AG04449 (cell line): ENCODE data around the gene RAB31.

Source experiments
- CTCF ChIA-PET: fragments of 350-600 bp; formaldehyde crosslinking; extraction: SDS; loops from one replicate; lab custom pipeline; 2021; ENCODE audit warnings: antibody characterized with exemption; lab: Yijun Ruan, JAX
- POLR2A ChIA-PET: fragments of 400-600, 350-600 bp; formaldehyde crosslinking; extraction: SDS; loops from one replicate; lab custom pipeline; 2020; ENCODE audit warnings: antibody characterized with exemption, inconsistent platforms; lab: Yijun Ruan, JAX
- DNase-seq: peaks from one replicate; pipeline ENCODE4 v3.0.0-alpha.2; 2010; ENCODE audit warnings: low read depth, low spot score
- H3K4me3 ChIP-seq: 2 replicates; pipeline ENCODE4 v1.5.1; 2011; ENCODE audit warnings: low read depth, mild to moderate bottlenecking, control low read depth, low read length
- TF ChIP-seq, protein P1 (sequence below): IDR thresholded peaks from one replicate; pipeline ENCODE4 v1.5.1; 2011; ENCODE audit warnings: mild to moderate bottlenecking, moderate library complexity, low read length, control low read depth, inconsistent platforms; ENCODE audit not compliant: insufficient read depth; ENCODE audit errors: missing control alignments

RAB31 gene

DNA sequence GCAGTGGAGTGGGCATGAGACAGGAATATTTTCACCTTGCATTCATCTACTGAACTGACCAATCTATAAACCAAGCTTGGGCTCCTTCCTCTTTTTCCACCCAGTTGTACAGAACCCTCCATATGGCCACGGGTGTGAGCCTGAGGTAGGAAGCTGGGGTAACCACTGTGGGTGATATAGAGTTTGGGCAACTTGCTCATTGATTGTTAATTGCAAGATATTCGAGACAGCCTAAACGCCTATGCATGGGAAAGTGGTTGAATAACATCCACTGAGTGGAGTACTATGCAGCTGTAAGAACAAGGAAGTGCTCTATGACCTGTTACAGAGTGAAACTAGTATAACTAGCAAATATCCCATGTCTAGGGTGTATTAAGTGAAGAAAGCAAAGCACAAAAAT lies 198.4 kb downstream of the RAB31 start:
- DNase-seq = no peak
- TF ChIP-seq, protein P1, sequence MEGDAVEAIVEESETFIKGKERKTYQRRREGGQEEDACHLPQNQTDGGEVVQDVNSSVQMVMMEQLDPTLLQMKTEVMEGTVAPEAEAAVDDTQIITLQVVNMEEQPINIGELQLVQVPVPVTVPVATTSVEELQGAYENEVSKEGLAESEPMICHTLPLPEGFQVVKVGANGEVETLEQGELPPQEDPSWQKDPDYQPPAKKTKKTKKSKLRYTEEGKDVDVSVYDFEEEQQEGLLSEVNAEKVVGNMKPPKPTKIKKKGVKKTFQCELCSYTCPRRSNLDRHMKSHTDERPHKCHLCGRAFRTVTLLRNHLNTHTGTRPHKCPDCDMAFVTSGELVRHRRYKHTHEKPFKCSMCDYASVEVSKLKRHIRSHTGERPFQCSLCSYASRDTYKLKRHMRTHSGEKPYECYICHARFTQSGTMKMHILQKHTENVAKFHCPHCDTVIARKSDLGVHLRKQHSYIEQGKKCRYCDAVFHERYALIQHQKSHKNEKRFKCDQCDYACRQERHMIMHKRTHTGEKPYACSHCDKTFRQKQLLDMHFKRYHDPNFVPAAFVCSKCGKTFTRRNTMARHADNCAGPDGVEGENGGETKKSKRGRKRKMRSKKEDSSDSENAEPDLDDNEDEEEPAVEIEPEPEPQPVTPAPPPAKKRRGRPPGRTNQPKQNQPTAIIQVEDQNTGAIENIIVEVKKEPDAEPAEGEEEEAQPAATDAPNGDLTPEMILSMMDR = no peak
- no peak overlapping the region for H3K4me3 ChIP-seq
- ChIA-PET POLR2A (no interaction called here), CTCF (interaction anchor here (1.2 kb wide), 1 partner anchor 135 kb away, joined by 3 read pairs; no protein-coding TSS in a partner anchor)

DNA sequence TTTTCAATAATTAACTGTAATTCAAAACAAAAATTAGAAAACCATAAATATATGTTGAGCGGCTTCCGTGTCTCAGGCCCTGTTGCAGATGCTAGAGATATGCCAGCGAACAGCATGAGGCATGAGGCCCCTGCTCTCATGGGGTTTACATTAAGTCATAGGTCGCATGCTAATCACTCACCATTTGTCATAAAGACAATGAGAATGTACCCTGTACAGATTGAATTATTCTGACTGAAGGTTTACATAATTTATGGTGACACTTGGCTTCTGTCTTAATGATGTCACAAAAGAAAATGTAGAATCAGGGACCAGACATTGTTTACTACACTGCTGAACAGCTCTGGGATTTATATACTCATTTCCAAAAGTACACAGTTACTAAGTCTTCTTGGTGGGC lies 199.8 kb downstream of the RAB31 start:
- H3K4me3 ChIP-seq = no peak overlapping the region
- POLR2A ChIA-PET = no interaction called here
- TF ChIP-seq, protein P1 = no peak
- DNase-seq = no peak
- CTCF ChIA-PET = no interaction called here

DNA sequence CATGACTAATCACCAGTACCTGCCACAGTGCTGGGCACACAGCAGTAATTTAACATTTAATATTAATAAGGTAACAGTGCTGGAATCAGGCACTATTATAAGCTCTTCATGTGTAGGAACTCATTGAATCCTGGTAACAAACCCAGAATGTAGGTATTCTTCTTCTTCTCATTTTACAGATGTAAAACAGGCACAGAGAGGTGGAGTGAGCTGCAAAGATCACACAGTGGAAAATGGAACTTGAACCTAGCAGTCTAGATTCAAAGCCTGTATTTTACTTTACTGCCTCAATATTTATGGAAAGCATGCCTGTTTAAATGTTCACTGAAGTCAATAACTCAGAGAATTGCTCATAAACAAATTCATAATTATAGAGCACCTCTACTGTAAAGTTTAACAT lies 202.0 kb downstream of the RAB31 start:
- TF ChIP-seq, protein P1 = no peak
- DNase-seq = no peak
- ChIA-PET POLR2A (no interaction called here), CTCF (no interaction called here)
- no peak overlapping the region for H3K4me3 ChIP-seq

DNA sequence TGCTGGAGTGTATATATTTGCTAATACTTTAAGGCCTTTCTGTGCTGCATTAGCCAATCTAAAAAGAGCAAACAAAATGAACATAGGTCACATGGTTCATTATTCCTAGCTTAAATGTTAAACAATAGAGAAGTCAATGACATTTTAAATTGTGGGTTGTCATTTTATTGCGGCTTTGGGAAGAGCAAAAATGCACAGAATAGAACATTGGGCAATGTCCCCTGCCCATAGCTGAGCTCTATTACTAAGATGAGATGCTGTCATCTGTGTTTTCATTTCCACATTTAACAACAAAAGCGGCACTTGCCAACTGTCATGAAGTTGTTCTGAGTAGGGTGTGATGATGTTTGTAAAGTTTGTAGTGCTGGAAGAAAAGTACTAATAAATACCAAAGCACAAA lies 202.6 kb downstream of the RAB31 start:
- H3K4me3 ChIP-seq = no peak overlapping the region
- DNase-seq = no peak
- TF ChIP-seq, protein P1 = no peak
- ChIA-PET POLR2A (no interaction called here), CTCF (no interaction called here)

DNA sequence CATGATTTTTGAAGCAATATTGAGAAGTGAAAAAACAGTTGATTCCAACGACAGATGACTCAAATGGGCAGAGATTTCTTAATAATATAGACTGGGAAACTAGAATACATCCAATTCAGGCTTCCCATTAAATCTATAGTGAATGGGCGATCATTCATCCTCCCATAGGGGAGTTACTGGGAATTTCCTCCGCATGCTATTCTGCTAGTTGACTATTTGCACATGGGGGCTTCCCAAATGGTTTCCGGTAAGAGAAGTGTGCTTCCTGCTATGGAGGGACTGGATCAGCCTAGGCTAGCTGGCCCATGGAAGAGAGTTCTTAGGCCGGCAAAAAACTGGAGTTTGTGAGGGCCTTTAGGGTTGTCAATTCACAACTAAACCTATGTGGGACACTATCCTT lies 203.1 kb downstream of the RAB31 start:
- TF ChIP-seq, protein P1 = no peak
- no peak for DNase-seq
- ChIA-PET POLR2A (no interaction called here), CTCF (no interaction called here)
- no peak overlapping the region for H3K4me3 ChIP-seq
